DOHH2 (cell line): Measurements from ENCODE around the gene NEK11.
A peak's percentile ranks its signal among the peaks of the same experiment; 100 is the strongest.
"Not testable (repeated sequence)": the region's sequence is repeated elsewhere in the genome, so short reads cannot be mapped to it uniquely, and the experiment has no call there.

ENCODE experiments used
- H3F3A ChIP-seq: fragments of 200-600 bp; sonication (generic), shearing (Covaris generic); 2 replicates; pipeline ENCODE4 v1.6.0; 2016; ENCODE audit warnings: antibody characterized with exemption, mild to moderate bottlenecking; ENCODE audit not compliant: control insufficient read depth, insufficient read depth
- H3K27ac ChIP-seq: fragments of 200-600 bp; sonication (generic); 2 replicates; pipeline ENCODE4 v1.5.1; 2014; ENCODE audit warnings: low read depth, mild to moderate bottlenecking, low read length, moderate library complexity
- H3K27me3 ChIP-seq: fragments of 200-600 bp; sonication (generic); 2 replicates; pipeline ENCODE4 v1.6.1; 2014; ENCODE audit warnings: mild to moderate bottlenecking, low read length, mixed read lengths; ENCODE audit not compliant: control insufficient read depth
- H3K36me3 ChIP-seq: fragments of 200-600 bp; sonication (generic); 2 replicates; pipeline ENCODE4 v1.6.1; 2014; ENCODE audit warnings: mild to moderate bottlenecking, low read length, moderate library complexity, mixed read lengths; ENCODE audit not compliant: control insufficient read depth
- H3K4me1 ChIP-seq: fragments of 200-600 bp; sonication (generic); 2 replicates; pipeline ENCODE4 v1.6.1; 2014; ENCODE audit warnings: mild to moderate bottlenecking, low read length, mixed read lengths; ENCODE audit not compliant: control insufficient read depth
- H3K4me2 ChIP-seq: fragments of 200-600 bp; sonication (generic); 2 replicates; pipeline ENCODE4 v1.6.0; 2014; ENCODE audit warnings: mild to moderate bottlenecking, low read length, moderate library complexity
- H3K4me3 ChIP-seq: fragments of 200-600 bp; sonication (generic); 2 replicates; pipeline ENCODE4 v1.5.1; 2014; ENCODE audit warnings: mild to moderate bottlenecking, low read length, mixed read lengths
- H3K79me2 ChIP-seq: fragments of 200-600 bp; sonication (generic); 2 replicates; pipeline ENCODE4 v1.6.1; 2014; ENCODE audit warnings: mild to moderate bottlenecking, low read length, mixed read lengths; ENCODE audit not compliant: control insufficient read depth
- H3K9me2 ChIP-seq: fragments of 200-600 bp; sonication (generic); replicated peaks from 2 replicates; pipeline ENCODE4 v1.6.1; 2014; ENCODE audit warnings: mild to moderate bottlenecking, low read length, mixed read lengths; ENCODE audit not compliant: control insufficient read depth
- H3K9me3 ChIP-seq: fragments of 200-600 bp; sonication (generic); 2 replicates; pipeline ENCODE4 v1.6.1; 2014; ENCODE audit warnings: antibody characterized with exemption, low read length, mixed read lengths; ENCODE audit not compliant: control insufficient read depth, insufficient read depth
- H4K20me1 ChIP-seq: fragments of 200-600 bp; sonication (generic); 2 replicates; pipeline ENCODE4 v1.6.0; 2014; ENCODE audit warnings: low read depth, mild to moderate bottlenecking, antibody characterized with exemption, low read length, moderate library complexity; ENCODE audit not compliant: control insufficient read depth, insufficient read depth
- EZH2phosphoT487 ChIP-seq: fragments of 200-600 bp; sonication (generic); IDR thresholded peaks from 2 replicates; pipeline ENCODE4 v1.6.1; 2017; ENCODE audit warnings: borderline replicate concordance, mild to moderate bottlenecking, antibody characterized with exemption, low read length, moderate library complexity, mixed read lengths
- TF ChIP-seq, protein P1 (sequence below): fragments of 200-600 bp; sonication (generic); IDR thresholded peaks from one replicate; pipeline ENCODE4 v1.5.1; 2014; ENCODE audit warnings: antibody characterized with exemption, mild to moderate bottlenecking, low read depth, low read length; ENCODE audit not compliant: poor library complexity, severe bottlenecking

NEK11 gene

DNA sequence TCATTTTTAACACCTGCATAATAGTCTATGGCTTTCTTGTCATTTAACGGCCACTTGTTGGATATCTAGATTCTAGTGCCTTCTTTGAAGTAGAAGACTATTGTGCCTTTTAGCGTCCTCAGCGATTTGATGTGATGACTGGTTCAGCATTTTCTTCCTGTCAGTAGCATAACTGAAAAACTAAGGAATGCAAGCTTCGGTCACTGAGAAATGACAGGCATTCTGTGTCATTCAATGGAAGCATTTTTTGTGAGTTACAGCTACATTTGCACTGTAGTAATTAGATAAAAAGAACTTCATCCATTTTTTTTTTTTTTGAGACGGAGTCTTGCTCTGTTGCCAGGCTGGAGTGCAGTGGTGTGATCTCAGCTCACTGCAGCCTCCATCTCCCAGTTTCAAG is 10.3 kb downstream of the NEK11 start:
- no peaks in the 10 kb centered on the region for H3F3A ChIP-seq
- H4K20me1 ChIP-seq = no peaks in the 10 kb centered on the region
- no peaks in the 10 kb centered on the region for H3K4me1 ChIP-seq
- no peak overlapping the region for H3K27ac ChIP-seq
- no peak overlapping the region for H3K4me3 ChIP-seq
- H3K4me2 ChIP-seq = no peak overlapping the region
- H3K27me3 ChIP-seq = peaks cover 5% of the 10 kb centered on the region
- no peak for TF ChIP-seq EZH2phosphoT487
- TF ChIP-seq, protein P1, sequence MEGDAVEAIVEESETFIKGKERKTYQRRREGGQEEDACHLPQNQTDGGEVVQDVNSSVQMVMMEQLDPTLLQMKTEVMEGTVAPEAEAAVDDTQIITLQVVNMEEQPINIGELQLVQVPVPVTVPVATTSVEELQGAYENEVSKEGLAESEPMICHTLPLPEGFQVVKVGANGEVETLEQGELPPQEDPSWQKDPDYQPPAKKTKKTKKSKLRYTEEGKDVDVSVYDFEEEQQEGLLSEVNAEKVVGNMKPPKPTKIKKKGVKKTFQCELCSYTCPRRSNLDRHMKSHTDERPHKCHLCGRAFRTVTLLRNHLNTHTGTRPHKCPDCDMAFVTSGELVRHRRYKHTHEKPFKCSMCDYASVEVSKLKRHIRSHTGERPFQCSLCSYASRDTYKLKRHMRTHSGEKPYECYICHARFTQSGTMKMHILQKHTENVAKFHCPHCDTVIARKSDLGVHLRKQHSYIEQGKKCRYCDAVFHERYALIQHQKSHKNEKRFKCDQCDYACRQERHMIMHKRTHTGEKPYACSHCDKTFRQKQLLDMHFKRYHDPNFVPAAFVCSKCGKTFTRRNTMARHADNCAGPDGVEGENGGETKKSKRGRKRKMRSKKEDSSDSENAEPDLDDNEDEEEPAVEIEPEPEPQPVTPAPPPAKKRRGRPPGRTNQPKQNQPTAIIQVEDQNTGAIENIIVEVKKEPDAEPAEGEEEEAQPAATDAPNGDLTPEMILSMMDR = no peak
- no peaks in the 10 kb centered on the region for H3K36me3 ChIP-seq
- no peaks in the 10 kb centered on the region for H3K79me2 ChIP-seq
- H3K9me2 ChIP-seq = no peaks in the 10 kb centered on the region
- H3K9me3 ChIP-seq = no peaks in the 10 kb centered on the region

DNA sequence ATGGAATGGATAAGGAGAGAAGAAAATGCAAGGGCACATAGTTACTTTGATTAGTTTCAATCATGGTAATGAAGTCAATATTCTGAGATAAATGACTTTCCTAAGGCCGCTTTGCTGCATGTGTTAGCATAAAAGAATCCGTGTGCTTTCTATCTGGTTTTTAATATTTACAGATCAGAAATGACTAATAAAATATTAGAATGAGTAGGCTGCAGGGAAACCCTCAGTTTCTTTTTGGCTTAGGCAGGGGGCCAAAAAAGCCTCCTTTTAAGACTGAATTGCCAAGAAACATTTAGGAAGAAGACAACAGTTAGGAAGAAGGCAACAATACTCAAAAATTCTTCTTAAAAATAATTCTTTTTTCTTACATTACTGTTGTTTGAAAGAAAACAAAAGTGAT is 11.6 kb downstream of the NEK11 start:
- Histone ChIP-seq H3K4me1 (no peaks in the 10 kb centered on the region), H3K4me2 (no peak overlapping the region), H3K9me3 (no peaks in the 10 kb centered on the region), H3K27me3 (peaks cover 5% of the 10 kb centered on the region), H4K20me1 (no peaks in the 10 kb centered on the region), H3K36me3 (no peaks in the 10 kb centered on the region), H3K9me2 (no peaks in the 10 kb centered on the region), H3K27ac (no peak overlapping the region), H3K4me3 (no peak overlapping the region), H3K79me2 (no peaks in the 10 kb centered on the region), H3F3A (no peaks in the 10 kb centered on the region)
- TF ChIP-seq, protein P1 = no peak
- no peak for TF ChIP-seq EZH2phosphoT487

DNA sequence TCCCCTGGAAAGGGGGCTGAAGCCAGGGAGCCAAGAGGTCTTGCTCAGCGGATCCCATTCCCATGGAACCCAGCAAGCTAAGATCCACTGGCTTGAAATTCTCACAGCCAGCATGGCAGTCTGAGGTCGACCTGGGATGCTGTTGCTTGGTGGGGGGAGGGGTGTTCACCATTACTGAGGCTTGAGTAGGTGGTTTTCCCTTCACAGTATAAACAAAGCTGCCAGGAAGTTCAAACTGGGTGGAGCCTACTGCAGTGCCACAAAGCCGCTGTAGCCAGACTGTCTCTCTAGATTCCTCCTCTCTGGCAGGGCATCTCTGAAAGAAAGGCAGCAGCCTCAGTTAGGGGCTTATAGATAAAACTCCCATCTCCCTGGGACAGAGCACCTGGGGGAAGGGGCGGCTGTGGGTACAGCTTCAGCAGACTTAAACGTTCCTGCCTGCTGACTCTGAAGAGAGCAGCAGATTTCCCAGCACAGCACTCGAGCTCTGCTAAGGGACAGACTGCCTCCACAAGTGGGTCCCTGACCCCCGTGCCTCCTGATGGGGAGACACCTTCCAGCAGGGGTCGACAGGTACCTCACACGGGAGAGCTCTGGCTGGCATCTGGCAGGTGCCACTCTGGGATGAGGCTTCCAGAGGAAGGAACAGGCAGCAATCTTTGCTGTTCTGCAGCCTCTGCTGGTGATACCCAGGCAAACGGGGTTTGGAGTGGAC is 15.8 kb downstream of the NEK11 start:
- not testable (repeated sequence) for H3K9me3 ChIP-seq, H3K27ac ChIP-seq, H3K27me3 ChIP-seq, H3K4me1 ChIP-seq, H3K4me3 ChIP-seq, H3F3A ChIP-seq, H4K20me1 ChIP-seq, H3K4me2 ChIP-seq, H3K9me2 ChIP-seq, H3K79me2 ChIP-seq, H3K36me3 ChIP-seq

DNA sequence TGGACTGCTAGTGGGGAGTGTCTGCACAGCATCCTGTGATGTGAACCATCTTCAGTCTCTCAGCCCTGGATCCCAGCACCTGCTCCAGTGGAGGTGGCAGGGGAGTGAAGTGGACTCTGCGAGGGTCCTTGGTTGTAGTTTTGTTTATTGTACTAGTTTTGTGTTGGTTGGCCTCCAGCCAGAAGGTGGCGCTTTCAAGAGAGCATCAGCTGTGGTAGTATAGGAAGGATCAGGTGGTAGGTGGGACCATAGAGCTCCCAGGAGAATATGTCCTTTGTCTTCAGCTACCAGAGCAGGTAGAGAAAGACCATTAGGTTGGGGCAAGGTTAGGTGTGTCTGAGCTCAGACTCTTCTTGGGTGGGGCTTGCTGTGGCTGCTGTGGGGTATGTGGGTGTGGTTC is 20.9 kb downstream of the NEK11 start:
- no peaks in the 10 kb centered on the region for H3K9me3 ChIP-seq
- H3K4me1 ChIP-seq = no peaks in the 10 kb centered on the region
- no peaks in the 10 kb centered on the region for H3K27me3 ChIP-seq
- no peak for TF ChIP-seq EZH2phosphoT487
- TF ChIP-seq, protein P1 = peak; percentile 38
- no peaks in the 10 kb centered on the region for H3K9me2 ChIP-seq
- H3K79me2 ChIP-seq = no peaks in the 10 kb centered on the region
- no peak overlapping the region for H3K4me3 ChIP-seq
- no peak overlapping the region for H3K27ac ChIP-seq
- no peak overlapping the region for H3K4me2 ChIP-seq
- H3F3A ChIP-seq = no peaks in the 10 kb centered on the region
- no peaks in the 10 kb centered on the region for H3K36me3 ChIP-seq
- no peaks in the 10 kb centered on the region for H4K20me1 ChIP-seq
